HTERT RPE-1 (cell line): Measurements from ENCODE around the gene VAMP3.

Experiments
- in situ Hi-C: fragments of 300-500 bp; cut with MboI; formaldehyde crosslinking; loops from 4 replicates; pipeline ENCODE4 v1.14.3; 2020; ENCODE audit warnings: low sequenced_read_pairs

VAMP3 gene, protein sequence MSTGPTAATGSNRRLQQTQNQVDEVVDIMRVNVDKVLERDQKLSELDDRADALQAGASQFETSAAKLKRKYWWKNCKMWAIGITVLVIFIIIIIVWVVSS

DNA sequence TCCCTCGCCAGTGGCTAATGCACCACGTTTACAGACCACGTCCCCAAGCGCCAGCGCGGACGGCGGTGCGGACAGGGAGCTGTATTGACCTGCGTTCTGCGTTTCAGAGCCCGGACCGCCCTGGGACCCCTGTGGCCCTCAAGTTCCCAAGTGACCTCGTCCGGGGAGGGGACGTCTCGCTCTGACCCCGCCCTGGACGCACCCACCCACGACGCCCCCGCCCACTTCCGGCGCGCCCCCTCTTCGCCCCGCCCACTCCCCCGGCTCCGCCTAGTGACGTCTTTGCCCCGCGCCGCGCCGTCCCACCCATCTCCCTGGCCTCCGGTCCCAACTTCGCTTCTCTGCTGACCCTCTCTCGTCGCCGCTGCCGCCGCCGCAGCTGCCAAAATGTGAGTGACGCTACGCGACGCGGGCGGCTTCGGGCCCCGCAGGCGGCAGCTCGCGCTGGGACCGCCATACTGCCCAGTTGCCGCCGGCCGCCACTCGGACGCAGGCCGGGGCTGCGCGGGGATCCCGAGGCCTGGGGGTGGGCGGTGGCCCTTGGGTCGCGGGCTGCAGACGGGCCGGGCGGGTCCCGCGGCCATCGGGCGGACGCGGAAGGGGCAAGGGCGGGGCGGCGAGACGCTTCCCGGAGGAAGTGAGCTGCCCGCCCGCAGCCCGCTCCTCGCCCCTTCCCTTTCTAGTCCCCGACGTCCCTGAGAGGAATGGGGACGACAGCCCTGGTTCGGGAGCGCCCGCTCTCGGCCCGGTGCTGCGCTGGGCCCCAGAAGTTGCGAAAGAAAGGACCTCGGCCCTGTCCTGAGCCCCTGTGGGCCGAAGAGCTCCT is at the start of gene VAMP3:
VAMP3 (plus strand) TSS at position 300 of the 826 bp plus-strand sequence; CDS start at position 388, 88 bp downstream.
- in situ Hi-C loops: no loop called here

DNA sequence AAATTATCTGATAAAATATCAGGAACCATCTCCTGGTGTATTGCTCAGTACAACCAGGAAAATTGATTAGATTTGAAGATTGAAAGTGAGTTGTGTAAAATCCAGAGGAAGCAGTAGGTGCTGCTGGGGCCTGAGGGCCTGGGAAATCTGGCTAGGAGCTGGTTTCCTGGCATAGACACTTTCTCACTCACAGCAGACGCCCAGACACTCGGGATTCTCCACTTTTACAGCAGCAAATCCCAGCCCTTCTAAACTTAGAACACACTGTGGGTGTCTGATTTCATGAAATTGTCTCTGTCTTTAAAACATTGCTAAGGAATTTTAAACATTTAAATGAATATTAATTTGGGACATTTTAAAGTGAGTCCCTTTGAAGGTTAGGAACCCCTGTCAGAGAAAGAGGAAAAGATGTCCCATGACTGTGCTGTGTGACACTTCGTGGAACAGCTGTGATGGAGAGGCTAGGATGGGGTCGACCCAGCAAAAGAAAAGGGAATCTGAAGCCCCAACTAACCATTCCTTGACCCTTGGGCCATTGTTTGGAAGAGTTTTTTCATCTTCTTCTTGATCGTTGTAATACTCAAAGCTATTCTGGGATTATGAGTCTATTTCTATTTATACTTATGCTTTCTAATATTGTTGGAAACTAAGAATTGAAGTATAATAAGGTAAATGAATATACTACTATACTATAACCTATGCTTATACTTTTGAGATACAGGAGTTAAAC is 49.0 kb upstream of the VAMP3 start:
- in situ Hi-C loops: no loop called here

DNA sequence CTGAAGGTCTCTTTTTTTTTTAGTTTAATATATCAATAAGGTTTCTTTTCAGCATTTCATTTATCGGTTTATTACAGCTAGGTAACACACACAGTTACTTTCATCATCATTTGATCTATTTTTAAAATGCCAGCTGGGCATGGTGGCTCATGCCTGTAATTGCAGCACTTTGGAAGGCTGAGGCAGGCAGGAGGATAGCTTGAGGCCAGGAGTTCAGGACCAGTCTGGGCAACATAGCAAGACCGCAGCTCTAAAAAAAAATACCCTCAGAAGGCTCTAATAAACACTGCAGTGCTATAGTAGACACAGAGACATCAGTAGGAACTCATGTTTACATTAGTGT is 48.5 kb upstream of the VAMP3 start:
- in situ Hi-C loops: no loop called here

DNA sequence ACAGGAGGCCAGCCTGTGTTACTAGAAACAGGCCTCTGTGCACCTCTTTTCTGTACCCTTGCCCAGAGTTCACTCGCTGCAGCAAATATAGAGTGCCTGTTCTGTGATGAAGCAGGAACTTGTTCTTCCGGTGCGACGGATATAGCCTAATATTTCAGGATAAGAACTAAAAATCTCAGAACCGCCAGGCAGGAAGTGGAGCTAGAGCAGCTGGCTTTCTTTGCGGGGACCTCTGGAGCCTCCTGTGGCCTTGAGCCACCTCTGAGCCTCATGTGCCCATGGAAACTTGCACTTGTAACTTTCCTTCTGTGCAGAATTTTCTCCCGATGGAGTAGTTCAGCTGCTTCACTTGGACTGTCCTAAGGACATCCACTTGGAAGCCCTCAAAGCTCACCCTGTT is 44.5 kb upstream of the VAMP3 start:
- in situ Hi-C loops: no loop called here

DNA sequence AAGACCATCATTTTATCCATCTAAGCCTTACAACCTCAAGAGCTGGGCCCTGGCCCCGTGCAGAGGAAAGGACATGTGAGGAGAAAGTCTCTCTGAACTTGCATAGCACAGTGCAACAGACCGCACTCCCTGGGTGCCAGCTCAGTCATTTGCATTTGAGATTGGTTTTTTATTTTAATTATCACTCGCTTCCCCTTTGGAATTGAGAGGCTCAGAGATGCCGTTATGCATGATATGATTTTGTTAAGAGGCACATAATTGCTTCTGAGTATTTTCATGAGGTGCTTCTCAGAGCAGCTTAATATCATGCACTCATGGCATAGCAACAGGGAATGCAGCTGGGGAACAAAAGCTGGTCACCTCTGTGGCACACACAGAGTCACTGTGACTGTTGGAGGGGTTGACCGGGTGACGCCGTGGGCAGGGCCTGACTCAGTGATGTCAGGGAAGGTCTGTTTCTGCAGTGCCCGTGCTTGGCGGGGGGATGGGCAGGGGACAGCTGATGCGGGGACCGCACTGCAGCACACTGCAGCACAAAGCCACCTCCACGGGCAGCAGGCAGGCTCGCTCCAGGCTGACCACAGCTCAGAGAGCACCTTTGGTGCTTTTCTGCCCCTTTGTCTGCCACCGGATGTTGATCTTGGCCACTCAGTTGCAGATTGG is 43.2 kb upstream of the VAMP3 start:
- in situ Hi-C loops: no loop called here

DNA sequence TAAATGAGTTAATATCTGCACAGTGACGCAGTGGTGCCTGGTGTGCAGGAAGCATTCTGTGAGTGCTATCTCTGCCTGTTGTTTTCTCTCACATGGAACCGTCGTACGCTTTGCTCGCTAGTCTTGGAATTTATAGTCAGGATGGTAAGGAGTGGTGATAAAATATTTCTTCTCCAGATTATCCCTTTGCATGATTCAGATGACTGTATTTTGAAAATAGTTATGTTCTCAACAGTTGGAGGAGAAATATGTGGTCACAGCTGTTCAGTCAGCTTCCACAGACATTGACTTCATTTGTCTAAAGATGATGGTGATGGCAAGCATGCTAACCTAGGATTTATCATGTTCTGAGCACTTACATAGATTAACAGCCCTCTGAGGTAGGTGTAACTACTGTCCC is 41.3 kb upstream of the VAMP3 start:
- in situ Hi-C loops: no loop called here

DNA sequence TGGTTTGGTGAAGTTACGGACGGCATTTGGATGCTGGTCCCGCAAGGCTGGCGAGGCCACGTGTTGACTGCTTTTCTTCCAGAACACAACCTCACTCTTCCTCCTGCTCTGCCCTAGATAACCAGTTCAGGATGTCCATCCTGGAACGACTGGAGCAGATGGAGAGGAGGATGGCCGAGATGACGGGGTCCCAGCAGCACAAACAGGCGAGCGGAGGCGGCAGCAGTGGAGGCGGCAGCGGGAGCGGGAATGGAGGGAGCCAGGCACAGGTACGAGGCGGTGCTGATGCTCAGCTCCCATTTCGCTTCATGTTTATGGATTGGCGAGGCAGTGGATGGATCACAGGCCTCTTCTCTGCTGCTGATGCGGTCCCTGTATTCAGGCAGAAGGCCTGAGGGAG is 38.8 kb upstream of the VAMP3 start:
- in situ Hi-C loops: no loop called here

DNA sequence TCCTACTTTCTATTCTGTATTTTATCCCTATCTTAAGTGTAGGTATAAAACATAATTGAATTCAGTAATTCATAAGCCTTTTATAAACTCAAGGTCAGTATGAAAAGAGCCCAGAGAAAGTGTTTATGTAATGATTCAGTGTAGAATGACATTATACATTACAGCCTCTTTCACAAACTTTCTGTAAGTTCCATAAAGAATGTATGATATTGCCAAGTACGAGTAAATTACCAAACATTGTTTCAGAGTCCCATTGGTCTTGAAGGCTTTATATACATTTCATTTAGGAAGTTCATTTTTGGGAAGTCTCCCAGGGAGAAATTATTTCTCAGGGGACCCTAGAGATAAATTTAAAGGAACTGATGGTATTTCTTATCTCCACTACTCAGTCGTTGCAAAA is 37.8 kb upstream of the VAMP3 start:
- in situ Hi-C loops: no loop called here

DNA sequence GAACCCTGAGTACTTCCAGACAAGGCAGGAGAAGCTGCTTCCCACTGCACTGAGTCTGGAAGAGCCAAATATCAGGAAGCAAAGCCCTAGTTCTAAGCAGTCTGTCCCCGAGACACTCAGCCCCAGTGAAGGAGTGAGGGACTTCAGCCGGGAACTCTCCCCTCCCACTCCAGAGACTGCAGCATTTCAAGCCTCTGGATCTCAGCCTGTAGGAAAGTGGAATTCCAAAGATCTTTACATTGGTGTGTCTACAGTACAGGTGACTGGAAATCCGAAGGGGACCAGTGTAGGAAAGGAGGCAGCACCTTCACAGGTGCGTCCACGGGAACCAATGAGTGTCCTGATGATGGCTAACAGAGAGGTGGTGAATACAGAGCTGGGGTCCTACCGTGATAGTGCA is 33.1 kb upstream of the VAMP3 start:
- in situ Hi-C loops: no loop called here

DNA sequence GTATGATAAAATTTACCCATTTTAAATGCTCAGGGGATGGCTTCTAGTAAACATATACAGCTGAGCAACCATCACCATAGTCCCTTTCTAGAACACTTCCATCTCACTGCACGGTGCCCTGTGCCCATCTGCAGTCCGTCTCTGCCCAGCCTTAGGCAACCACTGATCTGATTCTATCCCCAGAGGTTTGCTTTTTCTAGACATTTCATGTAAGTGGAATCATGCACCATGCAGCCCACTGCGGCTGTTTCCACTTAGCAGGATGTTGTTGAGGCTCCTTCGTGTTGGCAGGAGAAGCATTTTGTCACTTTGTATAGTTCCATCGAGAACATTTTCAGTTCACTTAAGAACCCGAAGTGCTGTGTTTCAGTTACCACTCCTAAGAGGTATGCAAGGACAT is 27.8 kb upstream of the VAMP3 start:
- in situ Hi-C loops: no loop called here

DNA sequence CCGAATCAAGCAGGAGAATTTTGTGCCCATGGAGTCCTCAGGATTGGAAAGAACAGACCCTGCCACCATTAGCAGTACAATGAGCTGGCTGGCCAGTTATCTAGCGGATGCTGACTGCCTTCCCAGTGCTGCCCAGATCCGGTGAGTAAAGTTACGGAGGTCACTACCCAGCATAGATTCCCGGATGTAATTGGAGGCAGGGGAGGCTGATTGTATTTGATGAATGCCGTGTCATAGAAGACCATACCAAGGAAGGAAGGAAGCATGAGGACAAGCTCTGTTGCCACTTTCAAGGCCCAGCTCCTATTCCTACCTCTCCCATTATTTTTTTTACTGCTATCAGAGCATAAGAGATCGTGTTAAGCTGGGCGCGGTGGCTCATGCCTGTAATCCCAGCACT is 26.2 kb upstream of the VAMP3 start:
- in situ Hi-C loops: no loop called here

DNA sequence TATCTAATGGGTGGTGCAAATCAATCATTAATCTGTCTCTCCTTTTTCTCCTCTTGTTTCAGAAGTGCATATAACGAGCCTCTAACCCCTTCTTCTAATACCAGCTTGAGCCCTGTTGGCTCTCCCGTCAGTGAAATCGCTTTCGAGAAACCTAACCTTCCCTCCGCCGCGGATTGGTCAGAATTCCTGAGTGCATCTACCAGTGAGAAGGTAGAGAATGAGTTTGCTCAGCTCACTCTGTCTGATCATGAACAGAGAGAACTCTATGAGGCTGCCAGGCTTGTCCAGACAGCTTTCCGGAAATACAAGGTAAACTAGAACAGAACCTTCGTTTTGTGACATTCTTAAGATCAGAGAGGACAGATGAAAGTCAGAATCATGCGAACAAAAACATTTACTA is 25.3 kb upstream of the VAMP3 start:
- in situ Hi-C loops: no loop called here

DNA sequence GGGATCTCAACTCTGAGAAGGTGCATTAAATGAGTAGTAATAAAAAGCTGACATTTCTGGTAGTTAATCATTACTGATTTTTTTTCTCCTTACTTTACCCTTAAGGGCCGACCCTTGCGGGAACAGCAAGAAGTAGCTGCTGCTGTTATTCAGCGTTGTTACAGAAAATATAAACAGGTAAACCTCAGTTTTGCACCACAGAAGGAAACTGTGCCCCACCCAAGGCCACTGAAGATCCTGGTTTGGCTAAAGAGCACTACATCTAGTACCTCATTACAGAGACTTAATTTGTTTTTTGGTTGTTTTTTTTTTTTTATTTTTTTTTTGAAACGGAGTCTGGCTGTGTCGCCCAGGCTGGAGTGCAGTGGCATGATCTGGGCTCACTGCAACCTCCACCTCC is 23.5 kb upstream of the VAMP3 start:
- in situ Hi-C loops: no loop called here

DNA sequence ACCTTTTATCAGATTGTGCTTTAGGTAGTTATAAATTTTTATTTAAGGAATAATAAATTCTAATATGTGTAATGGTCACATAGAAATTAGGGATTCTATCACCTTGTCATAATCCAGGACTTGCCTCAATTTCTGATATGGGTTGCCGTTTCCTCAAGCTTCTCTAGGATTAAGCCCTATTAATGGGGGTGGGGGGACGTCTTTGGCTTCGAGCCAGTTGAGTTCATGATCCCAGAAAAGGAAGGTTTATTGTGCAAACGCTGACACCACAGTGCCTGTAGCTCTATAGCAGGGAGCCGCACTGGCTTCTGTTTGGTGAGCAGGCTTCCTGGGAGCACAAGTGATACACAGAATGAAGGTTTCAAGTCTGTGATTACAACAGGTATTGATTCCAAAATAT is 22.0 kb upstream of the VAMP3 start:
- in situ Hi-C loops: no loop called here

DNA sequence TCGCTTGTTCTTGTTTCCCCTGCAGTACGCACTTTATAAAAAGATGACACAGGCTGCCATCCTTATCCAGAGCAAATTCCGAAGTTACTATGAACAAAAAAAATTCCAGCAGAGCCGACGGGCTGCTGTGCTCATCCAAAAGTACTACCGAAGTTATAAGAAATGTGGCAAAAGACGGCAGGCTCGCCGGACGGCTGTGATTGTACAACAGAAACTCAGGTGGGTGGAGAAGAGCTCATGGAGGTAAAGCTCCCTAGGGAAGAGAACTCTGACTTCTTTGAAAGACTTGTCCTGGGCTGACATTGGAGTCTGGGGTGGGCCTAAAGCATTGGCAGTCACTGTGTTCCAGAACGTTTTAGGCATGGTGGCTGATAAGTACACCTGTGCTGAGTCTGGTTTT is 19.9 kb upstream of the VAMP3 start:
- in situ Hi-C loops: no loop called here

DNA sequence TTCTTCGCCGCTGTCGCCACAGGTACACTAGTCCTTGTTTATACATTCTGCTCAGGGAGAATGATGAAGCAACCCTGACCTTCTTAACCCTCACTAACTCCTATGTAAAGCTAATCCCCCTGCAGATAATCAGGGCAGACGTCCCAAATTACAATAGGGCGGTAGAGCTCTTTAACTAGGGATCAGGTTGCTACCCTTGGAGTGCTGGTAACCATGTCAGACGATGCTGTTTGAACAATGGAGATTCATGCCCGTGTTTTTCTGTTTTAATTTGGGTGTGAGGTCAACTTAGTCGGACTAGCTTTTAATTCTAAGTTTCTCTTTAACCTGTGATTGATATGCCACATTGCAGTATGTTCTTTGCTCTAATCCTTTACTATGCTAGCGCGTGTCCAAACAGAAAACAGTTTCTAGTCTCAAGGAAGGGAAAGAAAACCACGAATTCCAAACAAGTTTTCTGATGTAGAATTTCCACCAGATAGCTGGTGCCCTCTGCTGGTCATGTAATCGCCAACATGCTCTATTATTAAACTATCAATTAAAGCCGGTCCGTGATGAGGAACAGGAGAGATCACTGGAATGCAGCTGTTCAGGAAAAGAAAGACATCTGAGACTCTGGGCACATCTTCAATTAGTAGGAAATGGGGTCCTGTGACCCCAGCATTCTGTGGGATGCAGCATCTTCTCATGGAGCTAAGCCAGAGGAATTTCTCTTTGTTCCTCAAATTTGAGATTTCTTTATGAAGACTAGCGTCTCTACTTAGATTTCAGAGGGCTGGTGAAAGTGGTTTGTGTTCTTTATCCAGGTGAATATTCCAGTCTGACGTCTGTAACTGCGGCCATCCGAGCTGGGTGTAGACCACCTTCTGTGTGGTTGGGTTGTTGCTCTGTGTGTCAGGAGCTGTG is 18.3 kb upstream of the VAMP3 start:
- in situ Hi-C loops: no loop called here

DNA sequence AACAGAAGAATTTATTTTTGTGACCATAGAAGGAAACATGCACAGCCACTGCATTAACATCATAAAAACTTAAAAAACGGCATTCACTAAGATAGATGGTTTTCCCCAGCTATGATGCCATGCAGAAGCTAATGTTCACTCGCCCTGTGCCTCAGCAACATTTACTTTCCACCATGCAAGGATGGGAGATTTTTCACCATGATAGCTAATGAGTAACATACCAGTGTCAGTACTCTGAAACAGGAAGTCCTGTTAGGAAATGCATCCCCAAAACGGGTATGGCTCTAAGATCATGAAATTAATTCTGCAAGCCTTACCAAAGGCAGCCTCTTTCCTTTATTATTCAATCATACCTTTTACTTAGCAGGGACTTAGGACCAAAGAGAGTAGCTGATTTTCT is 17.5 kb upstream of the VAMP3 start:
- in situ Hi-C loops: no loop called here

DNA sequence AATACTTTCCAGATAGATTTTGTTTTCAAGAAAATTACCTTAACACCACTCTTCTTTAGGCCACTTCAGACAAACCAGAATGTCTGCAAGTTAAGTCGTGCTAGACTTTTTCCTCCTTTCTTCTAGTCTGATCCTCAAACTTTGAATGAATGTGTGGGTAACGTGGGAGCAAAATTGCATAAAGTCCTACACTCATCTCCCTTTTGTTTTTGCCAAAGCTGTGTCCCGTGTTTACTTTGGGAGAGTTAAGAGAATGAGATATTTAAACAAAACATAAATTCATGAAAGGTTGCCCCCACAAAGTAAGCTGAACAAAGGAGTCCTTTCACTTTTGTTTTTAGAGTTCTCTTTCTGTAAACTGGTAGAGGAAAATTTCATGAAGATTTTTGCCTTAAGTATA is 16.9 kb upstream of the VAMP3 start:
- in situ Hi-C loops: no loop called here

DNA sequence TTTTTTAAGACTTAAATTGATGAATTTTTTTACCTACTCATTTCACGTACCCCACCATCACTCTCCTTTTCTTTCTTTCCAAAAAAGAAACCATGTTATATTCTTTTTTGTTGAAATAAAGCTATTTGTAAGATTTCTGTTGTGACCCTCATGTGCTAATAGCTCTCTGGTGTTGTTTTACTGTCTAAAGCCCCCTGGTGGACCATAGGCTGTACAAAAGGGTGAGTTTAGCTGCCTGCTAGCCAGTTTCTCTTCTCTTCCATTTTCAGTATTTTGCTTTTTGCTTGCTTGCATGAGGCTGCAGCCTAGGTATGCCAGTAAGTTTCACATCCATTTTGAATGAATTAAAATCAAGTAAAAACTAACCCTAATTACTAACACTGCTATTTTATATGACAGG is 15.6 kb upstream of the VAMP3 start:
- in situ Hi-C loops: no loop called here

DNA sequence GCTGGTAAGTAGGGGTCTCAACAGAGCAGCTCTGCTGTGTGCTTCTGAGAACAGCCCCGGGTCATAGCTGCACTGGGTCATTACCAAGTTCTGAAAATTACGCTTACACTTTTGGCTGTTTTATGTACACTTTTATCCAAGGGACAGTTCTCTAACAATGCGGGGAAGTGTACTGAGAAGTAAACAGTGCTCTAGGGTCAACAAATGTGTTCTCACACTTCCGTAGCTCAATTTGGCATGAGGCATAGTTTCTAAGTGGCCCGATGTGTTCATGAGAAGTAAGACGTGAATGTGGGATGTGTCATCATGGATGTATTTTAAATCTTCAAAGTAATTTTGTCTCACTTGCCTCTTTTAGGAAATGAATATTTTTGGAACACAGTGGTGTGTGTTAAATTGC is 10.9 kb upstream of the VAMP3 start:
- in situ Hi-C loops: no loop called here

DNA sequence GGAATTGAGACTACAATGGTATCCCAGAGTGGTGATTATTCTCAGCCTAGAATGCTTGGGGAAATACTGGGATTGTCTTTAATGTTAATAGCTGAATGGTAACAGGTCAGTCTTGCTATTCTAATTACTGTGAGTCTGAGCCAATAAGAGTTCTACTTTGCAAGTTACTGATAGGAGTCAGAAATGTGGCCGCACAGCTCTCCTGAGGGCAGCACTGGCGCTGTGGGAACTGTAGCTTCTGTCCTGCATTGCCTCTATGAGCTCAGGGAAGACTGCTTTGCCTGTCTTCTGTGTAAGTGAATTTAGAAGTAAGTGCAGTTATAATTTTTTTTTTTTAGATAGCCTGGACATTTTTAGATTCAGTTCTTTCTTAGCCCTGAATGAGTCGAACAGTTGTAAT is 10.0 kb upstream of the VAMP3 start:
- in situ Hi-C loops: no loop called here
